Measurements from ENCODE around the gene CCT8.
"Not testable (repeated sequence)": the region's sequence is repeated elsewhere in the genome, so short reads cannot be mapped to it uniquely, and the experiment has no call there.

The CCT8 gene

DNA sequence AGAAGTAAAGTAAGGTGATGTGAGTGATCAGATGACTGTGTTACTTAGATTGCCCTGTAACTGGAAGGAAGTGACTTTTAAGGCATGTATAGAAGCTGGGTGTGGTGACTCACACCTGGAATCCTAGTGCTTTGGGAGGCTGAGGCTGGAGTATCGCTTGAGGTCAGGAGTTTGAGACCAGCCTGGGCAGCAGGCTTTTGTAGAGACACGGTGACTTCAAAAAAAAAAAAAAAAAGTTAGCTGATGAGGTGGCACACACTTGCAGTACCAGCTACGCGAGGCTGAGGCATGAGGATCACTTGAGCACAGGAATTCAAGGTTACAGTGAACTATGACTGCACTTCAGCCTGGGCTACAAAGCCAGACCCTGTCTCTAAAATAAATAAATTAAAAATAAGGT is 51.3 kb downstream of the CCT8 start:
- no peak for TF ChIP-seq CTCF (IDR thresholded peaks at IDR 0.05; ENCODE audit: low read depth, low read length)

GRCh38 chr21:29018540-29018939 is 54.9 kb downstream of the CCT8 start:
- TF ChIP-seq CTCF (IDR thresholded peaks at IDR 0.05; ENCODE audit: low read depth, low read length), result no peak
- no peak for DNase-seq (ENCODE audit: extremely low read depth, low read depth)

More for the DNA sequence above, 51.3 kb downstream of the CCT8 start:
- no peak for DNase-seq (ENCODE audit: extremely low read depth, low read depth)

DNA sequence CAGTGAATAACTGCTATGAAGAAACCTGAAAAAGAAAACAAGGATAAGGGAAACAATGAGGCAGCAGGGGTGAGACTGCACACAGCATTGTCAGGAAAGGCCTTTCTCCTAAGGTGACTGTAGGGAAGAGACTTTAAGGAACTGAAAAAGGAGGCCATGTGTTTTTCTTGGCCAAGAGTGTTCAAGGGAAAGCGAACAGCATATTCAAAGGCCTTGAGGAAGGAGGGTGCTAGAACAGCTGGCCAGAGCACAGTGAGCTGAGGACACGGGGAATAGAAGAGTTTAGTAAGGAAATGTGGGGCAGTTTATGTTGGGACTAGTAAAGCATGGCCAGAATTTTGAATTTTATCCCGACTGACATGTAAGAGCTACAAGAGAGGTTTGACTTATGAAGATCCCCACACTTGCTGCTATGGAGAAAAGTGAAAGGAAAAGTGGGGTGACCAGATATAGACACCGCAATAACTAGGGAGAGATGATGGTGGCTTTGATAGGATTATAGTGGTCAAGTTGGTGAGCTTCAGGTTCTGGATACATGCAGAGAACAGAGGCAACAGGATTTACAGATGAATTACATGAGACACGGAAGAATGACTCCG is 55.7 kb downstream of the CCT8 start:
- no peak for DNase-seq (ENCODE audit: extremely low read depth, low read depth)

GRCh38 chr21:29011236-29011635 is 62.2 kb downstream of the CCT8 start:
- DNase-seq (ENCODE audit: extremely low read depth, low read depth), result not testable (repeated sequence)

More for the DNA sequence above, 55.7 kb downstream of the CCT8 start:
- TF ChIP-seq CTCF (IDR thresholded peaks at IDR 0.05; ENCODE audit: low read depth, low read length), result no peak

DNA sequence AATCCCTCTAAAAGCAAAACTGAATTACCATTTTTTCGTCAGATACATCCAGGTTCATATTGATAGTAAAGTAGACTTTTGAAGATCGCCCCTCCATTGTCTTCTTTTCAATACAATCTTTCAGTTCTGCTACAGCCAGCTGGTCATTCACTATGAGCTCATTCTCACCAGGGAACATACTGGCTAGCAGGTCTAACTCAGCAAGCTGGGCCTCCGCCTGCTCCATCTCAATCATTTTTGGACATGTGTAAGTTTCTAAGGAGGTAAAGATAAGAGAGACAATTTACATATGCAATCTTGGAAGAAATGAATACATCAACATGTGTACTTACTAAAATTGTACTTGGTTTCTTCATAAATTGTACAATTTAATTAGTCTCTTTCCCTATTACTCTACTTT is 65.1 kb downstream of the CCT8 start:
- DNase-seq (ENCODE audit: extremely low read depth, low read depth), result no peak
- TF ChIP-seq CTCF (IDR thresholded peaks at IDR 0.05; ENCODE audit: low read depth, low read length), result no peak

GRCh38 chr21:29007810-29008209 is 65.6 kb downstream of the CCT8 start:
- DNase-seq (ENCODE audit: extremely low read depth, low read depth), result no peak
- no peak for TF ChIP-seq CTCF (IDR thresholded peaks at IDR 0.05; ENCODE audit: low read depth, low read length)

GRCh38 chr21:29007135-29007534 is 66.3 kb downstream of the CCT8 start:
- no peak for DNase-seq (ENCODE audit: extremely low read depth, low read depth)
- no peak for TF ChIP-seq CTCF (IDR thresholded peaks at IDR 0.05; ENCODE audit: low read depth, low read length)
